Heart left ventricle (tissue), 13 donors: Measurements from ENCODE around the gene ELAVL1.

ENCODE experiments used
- CTCF ChIP-seq, 12 donors: fragments of 200-600 bp; sonication (generic) in 4 of 12; IDR thresholded peaks; one replicate each; pipeline versions ENCODE4 v1.5.0 to v1.8.0; 2018 to 2022; ENCODE audit warnings: antibody characterized with exemption in 12 of 12, mild to moderate bottlenecking in 5 of 12
- POLR2A ChIP-seq, 2 donors: fragments of 450-650 bp; IDR thresholded peaks; one replicate each; pipeline ENCODE4 v1.6.1; 2017; ENCODE audit warnings: antibody characterized with exemption in 2 of 2, mild to moderate bottlenecking in 2 of 2, moderate library complexity in 2 of 2
- donor health status: ischemic (EF 13 %, LVEDD 7.1; RV severe dilation, severe dysfunction).
- donor health status: DM: no; HTN: yes; CAD: no.
- donor health status: DM: no; HTN: no; CAD: no.
- donor health status: ischemic (EF 25% LVEDD 6.9; RV normal size, moderate dysfunction).
- donor health status: ischemic (EF 25% LVEDD 5.7; RV mildly dilated, moderate dysfunction).
- donor health status: ischemic (EF 35%, LVEDD 5.7; RV mildly dilated, moderate dysfunction).
- donor health status: nonischemic (EF 11% LVEDD 7.7; RV severe dilation, severe dysfunction).
- donor health status: DM: yes; HTN: yes; CAD: no.
- donor health status: PGD.
- donor health status: ischemic (EF 29% LVEDD 5.4; RV normal size, mild dysfunction).
- donor health status: nonischemic (EF 23%, LVEDD 6.1; RV moderate dilation, normal function).

GRCh38 chr19:7971553-7972520 is 33.6 kb downstream of the ELAVL1 start:
- TF ChIP-seq CTCF (IDR thresholded peaks at IDR 0.05) (no peak), POLR2A (IDR thresholded peaks at IDR 0.05) (no peak)
